ENCODE measurements around the gene SLC7A6.

Gene SLC7A6

GRCh38 chr16:68264128-68265077 is at the start of gene SLC7A6:
Gene SLC7A6 (plus strand): TSS chr16:68264526. CDS start chr16:68274727, 10,201 bp downstream.
- peak; percentile 81 for DNase-seq

- DNase-seq = no peak
These were observed 49.6 kb upstream of the SLC7A6 start for GRCh38 chr16:68214726-68215125.

- no peak for DNase-seq
These were observed 49.0 kb upstream of the SLC7A6 start for GRCh38 chr16:68215302-68215701.

GRCh38 chr16:68216240-68216639 is 48.1 kb upstream of the SLC7A6 start:
- DNase-seq = no peak

- no peak for DNase-seq
These were observed 46.8 kb upstream of the SLC7A6 start for GRCh38 chr16:68217506-68217905.

- no peak for DNase-seq
These were observed 44.5 kb upstream of the SLC7A6 start for GRCh38 chr16:68219725-68220351.

GRCh38 chr16:68223072-68223471 is 41.3 kb upstream of the SLC7A6 start:
- DNase-seq = no peak

- DNase-seq = no peak
These were observed 38.2 kb upstream of the SLC7A6 start for GRCh38 chr16:68226116-68226515.

GRCh38 chr16:68227183-68227793 is 37.0 kb upstream of the SLC7A6 start:
- no peak for DNase-seq

GRCh38 chr16:68227850-68228553 is 36.3 kb upstream of the SLC7A6 start:
- DNase-seq = no peak

GRCh38 chr16:68228652-68229051 is 35.7 kb upstream of the SLC7A6 start:
- no peak for DNase-seq

GRCh38 chr16:68229431-68230175 is 34.7 kb upstream of the SLC7A6 start:
- peak; percentile 15 for DNase-seq

GRCh38 chr16:68230176-68230571 is 34.2 kb upstream of the SLC7A6 start:
- DNase-seq = no peak

GRCh38 chr16:68230956-68231355 is 33.4 kb upstream of the SLC7A6 start:
- no peak for DNase-seq

GRCh38 chr16:68231384-68232136 is 32.8 kb upstream of the SLC7A6 start:
- no peak for DNase-seq

- DNase-seq = no peak
These were observed 32.0 kb upstream of the SLC7A6 start for GRCh38 chr16:68232335-68232734.

GRCh38 chr16:68233085-68233834 is 31.1 kb upstream of the SLC7A6 start:
- no peak for DNase-seq

- DNase-seq = no peak
These were observed 30.5 kb upstream of the SLC7A6 start for GRCh38 chr16:68233835-68234187.

- no peak for DNase-seq
These were observed 29.9 kb upstream of the SLC7A6 start for GRCh38 chr16:68234188-68235107.

Measured in CD4-positive, alpha-beta T cell treated with Interferon gamma for 1 hour (primary cell).